Anterior cingulate cortex (tissue), 58 donors: ENCODE data around the gene ADAD1.
"Not testable (repeated sequence)": the region's sequence is repeated elsewhere in the genome, so short reads cannot be mapped to it uniquely, and the experiment has no call there.

Experiments
- DNase-seq, 58 donors: peaks; one replicate each; lab custom pipeline; 2025; lab: John Stamatoyannopoulos, UW

ADAD1 gene

GRCh38 chr4:122378711-122379110 lies at the start of gene ADAD1:
Gene ADAD1, plus strand, starts transcription at chr4:122379011. Its CDS starts 1,059 bp downstream, at chr4:122380070.
- DNase-seq, result no peak

GRCh38 chr4:122329876-122330565 lies 48.8 kb upstream of the ADAD1 start:
- no peak for DNase-seq

- no peak for DNase-seq
Observed at GRCh38 chr4:122331195-122331594, 47.6 kb upstream of the ADAD1 start.

GRCh38 chr4:122334828-122335227 lies 44.0 kb upstream of the ADAD1 start:
- no peak for DNase-seq

- DNase-seq, result no peak
Observed at GRCh38 chr4:122341886-122342285, 36.9 kb upstream of the ADAD1 start.

GRCh38 chr4:122346036-122346435 lies 32.8 kb upstream of the ADAD1 start:
- DNase-seq, result no peak

GRCh38 chr4:122346503-122346902 lies 32.3 kb upstream of the ADAD1 start:
- DNase-seq, result no peak

GRCh38 chr4:122356317-122356808 lies 22.4 kb upstream of the ADAD1 start:
- DNase-seq, result no peak

GRCh38 chr4:122360754-122361153 lies 18.1 kb upstream of the ADAD1 start:
- DNase-seq, result no peak

GRCh38 chr4:122364700-122365404 lies 14.0 kb upstream of the ADAD1 start:
- DNase-seq, result no peak

- DNase-seq, result not testable (repeated sequence)
Observed at GRCh38 chr4:122368786-122369185, 10.0 kb upstream of the ADAD1 start.

- DNase-seq, result no peak
Observed at GRCh38 chr4:122377352-122377751, 1.5 kb upstream of the ADAD1 start.

- no peak for DNase-seq
Observed at GRCh38 chr4:122379239-122379638, 428 bp downstream of the ADAD1 start.

GRCh38 chr4:122383341-122383740 lies 4.5 kb downstream of the ADAD1 start:
- DNase-seq, result no peak

- DNase-seq, result no peak
Observed at GRCh38 chr4:122384245-122384644, 5.4 kb downstream of the ADAD1 start.

GRCh38 chr4:122393276-122393675 lies 14.5 kb downstream of the ADAD1 start:
- no peak for DNase-seq

GRCh38 chr4:122403861-122404260 lies 25.1 kb downstream of the ADAD1 start:
- DNase-seq, result no peak

- no peak for DNase-seq
Observed at GRCh38 chr4:122412547-122412946, 33.7 kb downstream of the ADAD1 start.

GRCh38 chr4:122423246-122423645 lies 44.4 kb downstream of the ADAD1 start:
- no peak for DNase-seq

GRCh38 chr4:122431351-122431750 lies 52.5 kb downstream of the ADAD1 start:
- DNase-seq, result no peak

GRCh38 chr4:122434285-122434684 lies 55.5 kb downstream of the ADAD1 start:
- DNase-seq, result no peak

GRCh38 chr4:122450847-122451246 lies 72.0 kb downstream of the ADAD1 start:
- DNase-seq, result no peak
